ENCODE data around the gene ALOX12B. TPM values are rescaled to one million over a fixed set of nuclear protein-coding genes. Genes with fewer than 3 reads are reported as not detected.

ALOX12B gene
- polyA plus RNA-seq, 4 donors = 0.45 to 3.0 (median 0.73) TPM

GRCh38 chr17:8075081-8075480 is 12.4 kb downstream of the ALOX12B start:
- H3K36me3 ChIP-seq (ENCODE audit: control insufficient read depth in 3 of 3, insufficient read depth in 2 of 3, low read depth in 1 of 3, low read length in 3 of 3) = no peaks in the 10 kb centered on the region
- no peak overlapping the region for H3K4me3 ChIP-seq (ENCODE audit: low read depth in 1 of 3, low read length in 3 of 3)
- H3K4me1 ChIP-seq (ENCODE audit: control insufficient read depth in 3 of 3, insufficient read depth in 2 of 3, low read depth in 1 of 3, low read length in 2 of 3) = peaks cover 0 to 17% (median 3%) of the 10 kb centered on the region in 3 donors
- 73 to 87% (median 79%) methylated on average over 3 of the region's 3 CpGs for WGBS, 3 donors
- no peak for DNase-seq
- H3K27ac ChIP-seq (ENCODE audit: low read depth in 1 of 3, low read length in 2 of 3) = no peak overlapping the region
- H3K27me3 ChIP-seq (ENCODE audit: control insufficient read depth in 3 of 3, insufficient read depth in 3 of 3, low read length in 3 of 3) = peaks cover 3 to 68% (median 26%) of the 10 kb centered on the region in 3 donors
- no peaks in the 10 kb centered on the region for H3K9me3 ChIP-seq (ENCODE audit: control insufficient read depth in 2 of 2, insufficient read depth in 1 of 2, low read depth in 1 of 2, low read length in 1 of 2)
- FAIRE-seq = no peak

DNA sequence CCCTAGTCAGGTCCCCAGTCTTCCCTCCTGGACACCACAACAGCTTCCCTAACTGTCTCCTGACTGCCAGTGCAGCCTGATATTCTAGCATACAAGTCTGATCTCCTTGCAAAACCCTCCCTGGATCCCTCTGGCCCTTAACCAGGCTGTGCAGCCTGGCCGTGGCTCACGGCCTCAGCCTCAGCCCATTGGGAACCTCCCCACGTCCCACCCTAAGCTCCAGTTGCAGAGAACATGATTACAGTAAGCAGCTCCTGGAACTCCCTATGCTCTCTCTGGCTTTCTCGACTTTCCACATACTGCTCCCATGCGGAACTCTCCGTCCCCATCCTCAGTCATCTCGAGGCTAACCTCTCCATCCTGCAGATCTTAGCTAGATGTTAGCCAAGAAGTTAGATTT is 13.0 kb downstream of the ALOX12B start:
- FAIRE-seq = no peak
- Histone ChIP-seq H3K27ac (ENCODE audit: low read depth in 1 of 3, low read length in 2 of 3) (no peak overlapping the region), H3K4me3 (ENCODE audit: low read depth in 1 of 3, low read length in 3 of 3) (no peak overlapping the region), H3K9me3 (ENCODE audit: control insufficient read depth in 2 of 2, insufficient read depth in 1 of 2, low read depth in 1 of 2, low read length in 1 of 2) (no peaks in the 10 kb centered on the region), H3K27me3 (ENCODE audit: control insufficient read depth in 3 of 3, insufficient read depth in 3 of 3, low read length in 3 of 3) (peaks cover 3 to 70% (median 26%) of the 10 kb centered on the region in 3 donors), H3K36me3 (ENCODE audit: control insufficient read depth in 3 of 3, insufficient read depth in 2 of 3, low read depth in 1 of 3, low read length in 3 of 3) (no peaks in the 10 kb centered on the region), H3K4me1 (ENCODE audit: control insufficient read depth in 3 of 3, insufficient read depth in 2 of 3, low read depth in 1 of 3, low read length in 2 of 3) (peaks cover 0 to 18% (median 5%) of the 10 kb centered on the region in 3 donors)
- 51 to 57% (median 55%) methylated on average over 7 of the region's 7 CpGs for WGBS, 3 donors
- DNase-seq = no peak

DNA sequence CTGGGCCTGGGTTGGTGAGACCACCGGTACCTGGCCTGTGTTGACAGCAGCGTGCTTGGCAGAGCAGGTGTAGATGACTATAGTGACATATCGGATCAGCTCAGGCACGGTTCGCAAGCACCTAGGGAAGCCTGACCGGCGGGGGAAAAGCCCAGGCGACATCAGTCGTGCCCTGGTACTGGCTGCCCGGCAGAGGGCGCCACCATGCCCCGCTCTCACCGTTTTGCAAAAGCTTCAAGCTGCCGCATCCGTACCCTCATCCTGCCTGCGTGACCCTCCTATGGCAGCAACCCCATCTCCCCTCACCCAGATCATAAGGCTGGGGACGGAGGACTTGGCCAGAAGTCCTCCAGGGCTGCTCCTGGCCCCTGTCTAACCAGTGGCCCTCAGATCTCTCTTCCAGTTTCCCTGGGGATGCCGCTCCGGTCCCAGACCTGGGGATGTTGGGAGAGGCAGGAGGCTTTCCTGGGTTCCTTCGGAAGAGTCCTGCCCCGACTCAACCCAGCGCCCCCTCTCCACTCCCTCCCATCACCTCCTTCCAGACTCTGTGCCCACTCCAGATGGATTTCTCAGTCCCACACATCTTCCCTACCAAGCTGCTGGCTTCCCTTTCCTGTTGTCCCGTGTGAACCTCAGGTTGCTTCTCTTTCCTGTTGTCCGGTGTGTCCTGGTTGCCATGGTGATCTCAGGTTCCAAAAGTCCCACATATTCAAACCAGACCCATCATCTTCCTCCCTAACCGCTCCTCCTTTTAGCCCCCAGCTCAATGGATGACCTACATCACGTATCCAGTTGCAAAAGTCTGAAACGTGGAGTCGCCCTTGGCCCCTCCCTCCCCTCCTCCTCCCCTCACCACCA is 13.7 kb downstream of the ALOX12B start:
- Histone ChIP-seq H3K27me3 (ENCODE audit: control insufficient read depth in 3 of 3, insufficient read depth in 3 of 3, low read length in 3 of 3) (peaks cover 0 to 74% (median 26%) of the 10 kb centered on the region in 3 donors), H3K4me3 (ENCODE audit: low read depth in 1 of 3, low read length in 3 of 3) (no peak overlapping the region), H3K9me3 (ENCODE audit: control insufficient read depth in 2 of 2, insufficient read depth in 1 of 2, low read depth in 1 of 2, low read length in 1 of 2) (no peaks in the 10 kb centered on the region), H3K36me3 (ENCODE audit: control insufficient read depth in 3 of 3, insufficient read depth in 2 of 3, low read depth in 1 of 3, low read length in 3 of 3) (no peaks in the 10 kb centered on the region), H3K4me1 (ENCODE audit: control insufficient read depth in 3 of 3, insufficient read depth in 2 of 3, low read depth in 1 of 3, low read length in 2 of 3) (peaks cover 4 to 20% (median 11%) of the 10 kb centered on the region in 3 donors), H3K27ac (ENCODE audit: low read depth in 1 of 3, low read length in 2 of 3) (no peak overlapping the region)
- no peak for FAIRE-seq
- peak; percentile 54 to 85 for DNase-seq
- 6 to 7% (median 6%) methylated on average over 25 to 28 of the region's 28 CpGs for WGBS, 3 donors

GRCh38 chr17:8072729-8073461 is 14.6 kb downstream of the ALOX12B start:
- no peak overlapping the region for H3K4me3 ChIP-seq (ENCODE audit: low read depth in 1 of 3, low read length in 3 of 3)
- H3K36me3 ChIP-seq (ENCODE audit: control insufficient read depth in 3 of 3, insufficient read depth in 2 of 3, low read depth in 1 of 3, low read length in 3 of 3) = no peaks in the 10 kb centered on the region
- peaks cover 4 to 25% (median 11%) of the 10 kb centered on the region in 3 donors for H3K4me1 ChIP-seq (ENCODE audit: control insufficient read depth in 3 of 3, insufficient read depth in 2 of 3, low read depth in 1 of 3, low read length in 2 of 3)
- DNase-seq = peak in 1 of 2 donors; percentile 40
- H3K9me3 ChIP-seq (ENCODE audit: control insufficient read depth in 2 of 2, insufficient read depth in 1 of 2, low read depth in 1 of 2, low read length in 1 of 2) = no peaks in the 10 kb centered on the region
- 3 to 7% (median 4%) methylated on average over 37 to 40 of the region's 40 CpGs for WGBS, 3 donors
- peaks cover 0 to 78% (median 26%) of the 10 kb centered on the region in 3 donors for H3K27me3 ChIP-seq (ENCODE audit: control insufficient read depth in 3 of 3, insufficient read depth in 3 of 3, low read length in 3 of 3)
- no peak overlapping the region for H3K27ac ChIP-seq (ENCODE audit: low read depth in 1 of 3, low read length in 2 of 3)
- FAIRE-seq = no peak

DNA sequence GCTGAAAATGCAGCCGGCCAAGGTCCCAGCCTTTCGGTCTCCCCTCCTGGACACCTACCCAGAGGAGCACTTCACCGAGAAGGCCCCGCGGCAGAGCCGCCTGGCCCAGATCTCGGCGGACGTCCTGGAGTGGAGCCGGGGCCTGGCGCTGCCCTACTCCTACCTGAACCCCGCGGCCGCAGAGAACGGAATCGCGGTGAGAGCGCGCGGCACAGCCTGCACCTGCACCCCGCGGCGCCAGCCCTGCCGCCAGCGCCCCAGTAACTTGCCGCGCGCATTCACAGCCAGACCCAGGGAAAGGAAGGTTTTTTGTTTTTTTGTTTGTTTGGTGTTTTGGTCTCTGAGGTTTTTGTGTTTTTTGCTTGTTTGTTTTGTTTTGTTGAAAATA is 15.2 kb downstream of the ALOX12B start:
- 6 to 9% (median 8%) methylated on average over 28 of the region's 28 CpGs for WGBS, 3 donors
- Histone ChIP-seq H3K36me3 (ENCODE audit: control insufficient read depth in 3 of 3, insufficient read depth in 2 of 3, low read depth in 1 of 3, low read length in 3 of 3) (no peaks in the 10 kb centered on the region), H3K27me3 (ENCODE audit: control insufficient read depth in 3 of 3, insufficient read depth in 3 of 3, low read length in 3 of 3) (peaks cover 0 to 74% (median 26%) of the 10 kb centered on the region in 3 donors), H3K27ac (ENCODE audit: low read depth in 1 of 3, low read length in 2 of 3) (no peak overlapping the region), H3K4me1 (ENCODE audit: control insufficient read depth in 3 of 3, insufficient read depth in 2 of 3, low read depth in 1 of 3, low read length in 2 of 3) (peaks cover 4 to 25% (median 11%) of the 10 kb centered on the region in 3 donors), H3K9me3 (ENCODE audit: control insufficient read depth in 2 of 2, insufficient read depth in 1 of 2, low read depth in 1 of 2, low read length in 1 of 2) (no peaks in the 10 kb centered on the region), H3K4me3 (ENCODE audit: low read depth in 1 of 3, low read length in 3 of 3) (no peak overlapping the region)
- DNase-seq (no peak), FAIRE-seq (no peak)

DNA sequence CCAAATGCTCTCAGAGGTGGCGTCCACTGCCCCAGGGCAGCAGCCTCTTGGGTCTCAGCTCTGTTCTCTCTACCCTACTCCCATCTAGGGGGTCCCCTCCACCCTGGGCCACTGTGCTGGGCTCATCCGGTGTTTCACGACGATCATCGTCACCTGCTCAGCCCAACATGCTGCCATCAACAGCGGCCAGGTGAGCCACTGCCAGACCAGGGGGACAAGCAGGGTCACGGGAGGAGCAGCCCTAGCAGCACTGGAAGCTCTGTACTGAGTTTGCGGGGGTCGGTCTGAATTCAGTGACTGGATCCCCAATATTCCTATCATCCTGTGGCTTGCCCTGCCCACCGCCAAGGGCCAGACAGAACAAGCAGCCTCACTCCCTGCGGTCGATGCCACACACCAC is 16.0 kb downstream of the ALOX12B start:
- WGBS, 3 donors = 87 to 94% (median 88%) methylated on average over 12 of the region's 12 CpGs

DNA sequence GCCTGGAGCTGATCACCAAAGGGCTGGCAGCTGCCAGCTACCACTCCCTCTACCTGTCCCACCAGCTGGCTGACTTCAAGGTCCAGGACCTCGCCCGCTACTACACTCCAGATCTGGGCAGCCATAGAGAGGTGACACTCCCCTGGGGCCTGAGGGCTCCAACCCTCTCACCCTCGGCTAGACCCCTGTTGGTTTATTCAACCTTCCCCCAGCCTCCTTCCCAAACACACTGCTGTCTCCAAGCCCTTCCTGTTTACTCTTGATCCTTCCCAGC is 18.0 kb downstream of the ALOX12B start:
- no peaks in the 10 kb centered on the region for H3K36me3 ChIP-seq (ENCODE audit: control insufficient read depth in 3 of 3, insufficient read depth in 2 of 3, low read depth in 1 of 3, low read length in 3 of 3)
- 4 to 46% (median 44%) methylated on average over 2 to 3 of the region's 3 CpGs for WGBS, 3 donors
- H3K4me3 ChIP-seq (ENCODE audit: low read depth in 1 of 3, low read length in 3 of 3) = no peak overlapping the region
- H3K4me1 ChIP-seq (ENCODE audit: control insufficient read depth in 3 of 3, insufficient read depth in 2 of 3, low read depth in 1 of 3, low read length in 2 of 3) = peaks cover 4 to 25% (median 11%) of the 10 kb centered on the region in 3 donors
- H3K27ac ChIP-seq (ENCODE audit: low read depth in 1 of 3, low read length in 2 of 3) = peak overlapping the region in 1 of 3 donors; percentile 60
- no peak for FAIRE-seq
- peak; percentile 50 to 68 for DNase-seq
- H3K9me3 ChIP-seq (ENCODE audit: control insufficient read depth in 2 of 2, insufficient read depth in 1 of 2, low read depth in 1 of 2, low read length in 1 of 2) = no peaks in the 10 kb centered on the region
- H3K27me3 ChIP-seq (ENCODE audit: control insufficient read depth in 3 of 3, insufficient read depth in 3 of 3, low read length in 3 of 3) = peaks cover 0 to 52% (median 17%) of the 10 kb centered on the region in 3 donors

More for the DNA sequence above, 16.0 kb downstream of the ALOX12B start:
- Histone ChIP-seq H3K36me3 (ENCODE audit: control insufficient read depth in 3 of 3, insufficient read depth in 2 of 3, low read depth in 1 of 3, low read length in 3 of 3) (no peaks in the 10 kb centered on the region), H3K27me3 (ENCODE audit: control insufficient read depth in 3 of 3, insufficient read depth in 3 of 3, low read length in 3 of 3) (peaks cover 0 to 67% (median 26%) of the 10 kb centered on the region in 3 donors), H3K4me3 (ENCODE audit: low read depth in 1 of 3, low read length in 3 of 3) (no peak overlapping the region), H3K4me1 (ENCODE audit: control insufficient read depth in 3 of 3, insufficient read depth in 2 of 3, low read depth in 1 of 3, low read length in 2 of 3) (peaks cover 4 to 25% (median 11%) of the 10 kb centered on the region in 3 donors), H3K27ac (ENCODE audit: low read depth in 1 of 3, low read length in 2 of 3) (no peak overlapping the region), H3K9me3 (ENCODE audit: control insufficient read depth in 2 of 2, insufficient read depth in 1 of 2, low read depth in 1 of 2, low read length in 1 of 2) (no peaks in the 10 kb centered on the region)
- DNase-seq (no peak), FAIRE-seq (no peak)

DNA sequence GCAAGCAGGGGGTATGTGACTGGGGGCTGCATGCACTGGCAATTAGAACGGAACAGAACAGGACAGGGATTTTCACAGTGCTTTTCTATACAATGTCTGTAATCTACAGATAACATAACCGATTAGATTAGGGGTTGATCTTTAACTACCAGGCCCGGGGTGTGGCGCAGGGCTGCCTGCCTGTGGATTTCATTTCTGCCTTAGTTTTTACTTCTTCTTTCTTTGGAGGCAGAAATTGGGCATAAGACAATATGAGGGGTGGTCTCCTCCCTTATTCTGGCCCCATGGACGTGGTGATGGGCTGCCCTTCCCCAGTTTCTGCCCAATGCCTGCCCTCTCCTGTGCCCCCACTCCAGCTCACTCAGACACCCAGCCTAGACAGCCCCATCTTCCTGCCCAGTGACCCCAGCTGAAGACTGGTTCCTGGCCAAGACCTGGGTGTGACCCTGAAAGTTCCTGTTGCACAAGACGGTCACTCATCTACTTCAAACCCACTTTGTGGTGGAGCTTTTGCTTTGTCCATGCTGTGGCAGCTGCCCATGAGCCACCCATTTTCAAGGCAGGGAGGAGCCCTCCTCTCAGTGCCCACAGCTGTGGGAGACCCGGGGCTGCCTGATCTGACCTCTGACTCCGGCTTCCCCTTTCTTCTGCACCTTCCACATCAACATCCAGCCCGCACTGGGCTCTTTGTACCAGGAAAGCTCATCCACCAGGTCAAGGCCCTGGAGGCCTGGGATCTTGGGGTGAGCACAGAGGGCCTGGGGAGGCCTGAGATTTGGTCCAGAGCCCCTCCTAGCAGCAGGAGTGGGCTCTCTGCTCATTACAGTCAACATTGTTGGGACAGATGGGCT is 18.6 kb downstream of the ALOX12B start:
- Histone ChIP-seq H3K27ac (ENCODE audit: low read depth in 1 of 3, low read length in 2 of 3) (peak overlapping the region in 1 of 3 donors; percentile 60), H3K36me3 (ENCODE audit: control insufficient read depth in 3 of 3, insufficient read depth in 2 of 3, low read depth in 1 of 3, low read length in 3 of 3) (no peaks in the 10 kb centered on the region), H3K27me3 (ENCODE audit: control insufficient read depth in 3 of 3, insufficient read depth in 3 of 3, low read length in 3 of 3) (peaks cover 0 to 47% (median 20%) of the 10 kb centered on the region in 3 donors), H3K4me1 (ENCODE audit: control insufficient read depth in 3 of 3, insufficient read depth in 2 of 3, low read depth in 1 of 3, low read length in 2 of 3) (peaks cover 4 to 25% (median 11%) of the 10 kb centered on the region in 3 donors), H3K4me3 (ENCODE audit: low read depth in 1 of 3, low read length in 3 of 3) (no peak overlapping the region), H3K9me3 (ENCODE audit: control insufficient read depth in 2 of 2, insufficient read depth in 1 of 2, low read depth in 1 of 2, low read length in 1 of 2) (no peaks in the 10 kb centered on the region)
- DNase-seq = peak; percentile 24 to 26
- 23 to 48% (median 36%) methylated on average over 9 of the region's 9 CpGs for WGBS, 3 donors
- no peak for FAIRE-seq
